ENCODE data around the gene PSMD13.

Gene PSMD13

DNA sequence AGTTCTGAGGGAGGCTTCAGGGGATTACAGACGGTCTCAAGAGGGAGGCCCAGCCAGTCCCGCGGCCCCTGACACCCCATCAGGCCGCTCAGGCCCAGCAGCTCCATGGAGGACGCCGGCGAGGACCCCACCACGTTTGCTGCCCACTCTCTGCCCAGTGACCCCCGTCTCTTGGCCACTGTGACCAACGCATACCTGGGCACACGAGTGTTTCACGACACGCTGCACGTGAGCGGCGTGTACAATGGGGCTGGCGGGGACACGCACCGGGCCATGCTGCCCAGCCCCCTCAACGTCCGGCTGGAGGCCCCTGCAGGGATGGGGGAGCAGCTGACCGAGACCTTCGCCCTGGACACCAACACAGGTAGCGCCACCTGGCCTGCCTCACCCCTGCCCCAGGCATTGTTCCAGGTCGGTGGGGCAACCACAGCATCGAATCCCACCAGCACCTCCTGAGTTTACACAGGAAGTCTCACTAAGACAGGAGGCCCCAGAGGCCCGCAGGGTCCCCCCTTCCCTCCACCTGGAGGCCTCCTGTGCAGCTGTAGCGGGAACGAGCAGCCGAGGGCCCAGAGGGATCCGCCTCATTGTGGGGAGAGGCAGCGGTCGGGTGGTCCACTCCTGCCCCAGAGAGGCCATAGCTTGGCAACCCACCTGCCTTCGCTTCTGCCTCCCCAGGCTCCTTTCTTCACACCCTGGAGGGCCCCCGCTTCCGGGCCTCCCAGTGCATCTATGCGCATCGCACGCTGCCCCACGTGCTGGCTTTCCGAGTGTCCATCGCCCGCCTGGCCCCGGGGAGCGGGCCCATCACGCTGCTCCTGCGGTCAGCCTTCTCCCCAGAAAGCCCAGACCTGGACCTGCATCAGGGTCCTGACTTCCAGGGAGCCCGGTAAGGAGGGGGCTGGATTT is 53.2 kb downstream of the PSMD13 start:
- no peak for TF ChIP-seq EZH2phosphoT487 (conservative IDR thresholded peaks at IDR 0.05; ENCODE audit: low read length)
- TF ChIP-seq, protein P1, sequence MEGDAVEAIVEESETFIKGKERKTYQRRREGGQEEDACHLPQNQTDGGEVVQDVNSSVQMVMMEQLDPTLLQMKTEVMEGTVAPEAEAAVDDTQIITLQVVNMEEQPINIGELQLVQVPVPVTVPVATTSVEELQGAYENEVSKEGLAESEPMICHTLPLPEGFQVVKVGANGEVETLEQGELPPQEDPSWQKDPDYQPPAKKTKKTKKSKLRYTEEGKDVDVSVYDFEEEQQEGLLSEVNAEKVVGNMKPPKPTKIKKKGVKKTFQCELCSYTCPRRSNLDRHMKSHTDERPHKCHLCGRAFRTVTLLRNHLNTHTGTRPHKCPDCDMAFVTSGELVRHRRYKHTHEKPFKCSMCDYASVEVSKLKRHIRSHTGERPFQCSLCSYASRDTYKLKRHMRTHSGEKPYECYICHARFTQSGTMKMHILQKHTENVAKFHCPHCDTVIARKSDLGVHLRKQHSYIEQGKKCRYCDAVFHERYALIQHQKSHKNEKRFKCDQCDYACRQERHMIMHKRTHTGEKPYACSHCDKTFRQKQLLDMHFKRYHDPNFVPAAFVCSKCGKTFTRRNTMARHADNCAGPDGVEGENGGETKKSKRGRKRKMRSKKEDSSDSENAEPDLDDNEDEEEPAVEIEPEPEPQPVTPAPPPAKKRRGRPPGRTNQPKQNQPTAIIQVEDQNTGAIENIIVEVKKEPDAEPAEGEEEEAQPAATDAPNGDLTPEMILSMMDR (IDR thresholded peaks at IDR 0.05; ENCODE audit: insufficient read depth, low read length, poor library complexity, severe bottlenecking): no peak
- peak overlapping the region; percentile 90 for H3K4me2 ChIP-seq (ENCODE audit: low read depth, low read length, poor library complexity, severe bottlenecking)
- no peaks in the 10 kb centered on the region for H3K27me3 ChIP-seq (ENCODE audit: low read length)
- no peaks in the 10 kb centered on the region for H3K79me2 ChIP-seq (ENCODE audit: insufficient read depth, low read length)
- no peaks in the 10 kb centered on the region for H3K36me3 ChIP-seq (ENCODE audit: low read length)
- peak overlapping the region; percentile 31 for H3K4me3 ChIP-seq (ENCODE audit: insufficient read depth, low read length, poor library complexity, severe bottlenecking)
- H4K20me1 ChIP-seq (ENCODE audit: low read depth, low read length): no peaks in the 10 kb centered on the region
- no peaks in the 10 kb centered on the region for H3K9me3 ChIP-seq (ENCODE audit: insufficient read depth, low read length)
- no peak overlapping the region for H2AFZ ChIP-seq (ENCODE audit: low read depth, low read length, severe bottlenecking)
- no peaks in the 10 kb centered on the region for H3F3A ChIP-seq (ENCODE audit: insufficient read depth)
- H3K27ac ChIP-seq (ENCODE audit: low read depth, low read length): no peak overlapping the region
- no peaks in the 10 kb centered on the region for H3K9me2 ChIP-seq (replicated peaks; ENCODE audit: insufficient read depth, low read length)
- H3K9ac ChIP-seq (ENCODE audit: low read length): peak overlapping the region; percentile 61; the same call in 1 of the 2 replicates

DNA sequence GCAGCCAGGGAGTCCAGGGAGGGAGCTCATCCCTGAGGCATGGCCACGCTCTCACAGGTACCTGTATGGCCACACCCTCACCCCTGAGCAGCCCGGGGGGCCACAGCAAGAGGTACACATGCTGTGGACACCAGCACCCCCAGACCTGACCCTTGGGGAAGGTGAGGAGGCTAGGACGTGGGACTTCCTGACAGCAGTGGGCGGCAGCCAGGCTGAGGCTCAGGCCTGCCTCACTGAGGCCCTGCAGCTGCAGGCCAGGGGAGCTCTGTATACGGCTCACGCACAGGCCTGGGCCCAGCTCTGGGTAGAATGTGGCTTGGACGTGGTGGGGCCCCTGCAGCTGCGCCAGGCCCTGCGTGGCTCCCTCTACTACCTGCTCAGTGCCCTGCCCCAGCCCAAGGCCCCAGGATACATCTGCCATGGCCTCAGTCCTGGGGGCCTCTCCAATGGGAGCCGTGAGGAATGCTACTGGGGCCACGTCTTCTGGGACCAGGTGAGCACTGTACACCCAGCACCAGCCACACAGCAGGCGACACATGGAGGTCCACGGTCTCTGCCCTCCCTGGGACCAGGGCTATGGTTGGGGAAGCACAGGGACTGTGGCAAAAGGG is 54.0 kb downstream of the PSMD13 start:
- Histone ChIP-seq H3K9ac (ENCODE audit: low read length) (no peak overlapping the region), H3K79me2 (ENCODE audit: insufficient read depth, low read length) (no peaks in the 10 kb centered on the region), H3K9me2 (replicated peaks; ENCODE audit: insufficient read depth, low read length) (no peaks in the 10 kb centered on the region), H3K4me3 (ENCODE audit: insufficient read depth, low read length, poor library complexity, severe bottlenecking) (no peak overlapping the region), H3F3A (ENCODE audit: insufficient read depth) (no peaks in the 10 kb centered on the region), H3K4me2 (ENCODE audit: low read depth, low read length, poor library complexity, severe bottlenecking) (no peak overlapping the region), H2AFZ (ENCODE audit: low read depth, low read length, severe bottlenecking) (no peak overlapping the region), H3K36me3 (ENCODE audit: low read length) (no peaks in the 10 kb centered on the region), H3K27me3 (ENCODE audit: low read length) (no peaks in the 10 kb centered on the region), H3K9me3 (ENCODE audit: insufficient read depth, low read length) (no peaks in the 10 kb centered on the region), H4K20me1 (ENCODE audit: low read depth, low read length) (no peaks in the 10 kb centered on the region), H3K27ac (ENCODE audit: low read depth, low read length) (no peak overlapping the region)
- TF ChIP-seq EZH2phosphoT487 (conservative IDR thresholded peaks at IDR 0.05; ENCODE audit: low read length): no peak
- TF ChIP-seq, protein P1 (IDR thresholded peaks at IDR 0.05; ENCODE audit: insufficient read depth, low read length, poor library complexity, severe bottlenecking): no peak

DNA sequence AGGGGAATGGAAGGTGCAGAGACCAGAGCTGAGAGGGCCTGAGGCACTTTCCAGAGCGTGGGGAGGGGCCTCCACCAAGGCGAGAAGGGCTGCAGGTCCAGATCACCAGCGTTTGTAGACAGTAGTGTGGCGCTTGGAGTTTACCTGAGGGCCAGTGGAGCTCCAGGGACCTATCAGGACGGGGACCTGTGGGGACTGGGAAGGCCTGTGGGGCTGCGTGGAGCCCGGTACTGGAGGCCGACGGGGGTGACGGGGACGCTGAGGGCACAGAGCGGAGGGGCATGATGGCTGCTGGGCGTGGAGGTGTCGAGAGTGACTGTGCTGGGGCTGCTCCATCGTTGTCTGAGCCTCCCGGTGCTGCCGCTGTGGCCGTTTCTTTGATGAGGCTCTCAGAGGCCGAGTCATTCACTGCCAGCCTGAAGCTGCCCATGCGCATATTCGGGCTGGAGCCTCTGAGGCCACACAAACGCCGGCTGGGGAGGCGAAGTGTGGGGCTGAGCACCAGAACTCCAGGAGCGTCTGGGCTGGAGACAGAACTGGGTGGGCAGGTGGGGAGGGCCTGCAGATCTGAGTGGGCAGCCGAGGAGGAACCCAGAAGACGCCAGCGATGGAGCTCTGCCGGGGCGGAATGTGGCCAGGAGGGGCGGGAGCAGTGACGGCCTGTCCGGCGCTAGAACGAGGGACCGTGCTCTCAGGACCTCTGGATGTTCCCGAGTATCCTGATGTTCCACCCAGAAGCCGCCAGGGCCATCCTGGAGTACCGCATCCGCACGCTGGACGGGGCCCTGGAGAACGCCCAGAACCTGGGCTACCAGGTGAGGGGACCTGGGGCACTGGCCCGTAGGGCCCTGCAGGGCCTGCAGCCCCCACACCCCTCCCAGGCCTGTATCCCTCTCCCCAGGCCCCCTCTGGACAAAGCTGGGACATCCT is 54.8 kb downstream of the PSMD13 start:
- TF ChIP-seq, protein P1 (IDR thresholded peaks at IDR 0.05; ENCODE audit: insufficient read depth, low read length, poor library complexity, severe bottlenecking): no peak
- no peak for TF ChIP-seq EZH2phosphoT487 (conservative IDR thresholded peaks at IDR 0.05; ENCODE audit: low read length)
- Histone ChIP-seq H3F3A (ENCODE audit: insufficient read depth) (no peaks in the 10 kb centered on the region), H3K9me2 (replicated peaks; ENCODE audit: insufficient read depth, low read length) (no peaks in the 10 kb centered on the region), H3K9ac (ENCODE audit: low read length) (no peak overlapping the region), H3K9me3 (ENCODE audit: insufficient read depth, low read length) (no peaks in the 10 kb centered on the region), H3K4me2 (ENCODE audit: low read depth, low read length, poor library complexity, severe bottlenecking) (no peak overlapping the region), H3K27me3 (ENCODE audit: low read length) (no peaks in the 10 kb centered on the region), H2AFZ (ENCODE audit: low read depth, low read length, severe bottlenecking) (no peak overlapping the region), H3K4me3 (ENCODE audit: insufficient read depth, low read length, poor library complexity, severe bottlenecking) (no peak overlapping the region), H3K27ac (ENCODE audit: low read depth, low read length) (no peak overlapping the region), H3K36me3 (ENCODE audit: low read length) (no peaks in the 10 kb centered on the region), H4K20me1 (ENCODE audit: low read depth, low read length) (no peaks in the 10 kb centered on the region), H3K79me2 (ENCODE audit: insufficient read depth, low read length) (no peaks in the 10 kb centered on the region)
